ENCODE data around the gene COL4A2. TPM values are rescaled to one million over a fixed set of nuclear protein-coding genes. Genes with fewer than 3 reads are reported as not detected.

The COL4A2 gene
- total RNA-seq, 1 donor from 2014 or later = 60.9 TPM

DNA sequence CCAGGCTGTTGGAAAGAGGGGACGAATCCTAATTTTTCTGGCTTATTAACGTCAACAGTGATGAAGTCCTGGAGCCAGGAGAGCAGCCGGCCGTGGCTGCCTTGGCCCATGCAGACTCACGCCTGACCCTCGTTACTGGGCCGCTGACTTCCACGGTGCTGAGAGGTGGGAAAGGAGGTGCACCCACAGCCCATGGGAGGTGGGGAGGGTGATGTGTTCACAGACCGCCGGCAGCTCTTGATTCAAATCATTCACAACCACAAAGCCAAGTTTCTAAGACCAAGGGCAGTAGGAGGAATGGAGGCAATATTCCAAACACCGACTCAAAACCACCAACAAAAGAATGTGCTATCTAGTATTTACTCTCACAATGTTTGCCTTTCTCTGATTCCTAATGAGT, 24.3 kb downstream of the COL4A2 start:
- Mint-ChIP-seq H3K4me3 (ENCODE audit: unreplicated experiment) (no peak overlapping the region), H3K27me3 (ENCODE audit: unreplicated experiment) (peaks cover 2% of the 10 kb centered on the region), H3K9me3 (ENCODE audit: unreplicated experiment) (peaks cover 2% of the 10 kb centered on the region), H3K27ac (ENCODE audit: unreplicated experiment) (no peak overlapping the region), H3K36me3 (ENCODE audit: unreplicated experiment) (peaks cover 5% of the 10 kb centered on the region), H3K4me1 (ENCODE audit: low read depth, unreplicated experiment) (peaks cover 12% of the 10 kb centered on the region)
- no peak for DNase-seq
- TF ChIP-seq CTCF (IDR thresholded peaks at IDR 0.05; ENCODE audit: partially characterized antibody, unreplicated experiment) = no peak

GRCh38 chr13:110332750-110333149, 25.7 kb downstream of the COL4A2 start:
- Mint-ChIP-seq H3K27ac (ENCODE audit: unreplicated experiment) (no peak overlapping the region), H3K36me3 (ENCODE audit: unreplicated experiment) (peaks cover 5% of the 10 kb centered on the region), H3K9me3 (ENCODE audit: unreplicated experiment) (peaks cover 2% of the 10 kb centered on the region), H3K27me3 (ENCODE audit: unreplicated experiment) (no peaks in the 10 kb centered on the region), H3K4me1 (ENCODE audit: low read depth, unreplicated experiment) (no peaks in the 10 kb centered on the region), H3K4me3 (ENCODE audit: unreplicated experiment) (no peak overlapping the region)
- DNase-seq = no peak
- TF ChIP-seq CTCF (IDR thresholded peaks at IDR 0.05; ENCODE audit: partially characterized antibody, unreplicated experiment) = no peak

DNA sequence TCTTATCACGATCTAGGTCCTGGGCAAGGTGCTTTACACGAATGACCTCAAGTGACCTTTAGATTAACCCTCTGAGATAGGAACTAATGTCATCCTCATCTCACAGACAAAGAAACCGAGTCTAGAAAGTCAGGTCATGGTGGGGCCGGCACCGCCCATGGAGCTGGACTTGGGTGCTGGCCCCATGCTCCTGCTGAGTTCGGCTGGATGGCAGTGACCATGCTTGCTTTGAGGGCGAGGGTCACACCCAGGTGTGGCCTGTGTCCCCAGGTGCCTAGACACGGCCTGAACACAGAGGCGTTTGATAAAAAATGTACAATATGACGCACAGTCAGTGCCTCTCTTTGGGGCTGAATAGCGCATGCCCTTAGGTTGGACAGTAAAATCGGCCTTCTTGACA, 26.8 kb downstream of the COL4A2 start:
- Mint-ChIP-seq H3K4me3 (ENCODE audit: unreplicated experiment) (no peak overlapping the region), H3K36me3 (ENCODE audit: unreplicated experiment) (peaks cover 5% of the 10 kb centered on the region), H3K4me1 (ENCODE audit: low read depth, unreplicated experiment) (peaks cover 8% of the 10 kb centered on the region), H3K9me3 (ENCODE audit: unreplicated experiment) (peaks cover 2% of the 10 kb centered on the region), H3K27me3 (ENCODE audit: unreplicated experiment) (no peaks in the 10 kb centered on the region), H3K27ac (ENCODE audit: unreplicated experiment) (no peak overlapping the region)
- no peak for TF ChIP-seq CTCF (IDR thresholded peaks at IDR 0.05; ENCODE audit: partially characterized antibody, unreplicated experiment)
- no peak for DNase-seq

GRCh38 chr13:110334256-110334655, 27.2 kb downstream of the COL4A2 start:
- TF ChIP-seq CTCF (IDR thresholded peaks at IDR 0.05; ENCODE audit: partially characterized antibody, unreplicated experiment) = no peak
- Mint-ChIP-seq H3K9me3 (ENCODE audit: unreplicated experiment) (peaks cover 2% of the 10 kb centered on the region), H3K27ac (ENCODE audit: unreplicated experiment) (no peak overlapping the region), H3K4me1 (ENCODE audit: low read depth, unreplicated experiment) (peaks cover 10% of the 10 kb centered on the region), H3K27me3 (ENCODE audit: unreplicated experiment) (no peaks in the 10 kb centered on the region), H3K4me3 (ENCODE audit: unreplicated experiment) (no peak overlapping the region), H3K36me3 (ENCODE audit: unreplicated experiment) (peaks cover 5% of the 10 kb centered on the region)
- DNase-seq = no peak

DNA sequence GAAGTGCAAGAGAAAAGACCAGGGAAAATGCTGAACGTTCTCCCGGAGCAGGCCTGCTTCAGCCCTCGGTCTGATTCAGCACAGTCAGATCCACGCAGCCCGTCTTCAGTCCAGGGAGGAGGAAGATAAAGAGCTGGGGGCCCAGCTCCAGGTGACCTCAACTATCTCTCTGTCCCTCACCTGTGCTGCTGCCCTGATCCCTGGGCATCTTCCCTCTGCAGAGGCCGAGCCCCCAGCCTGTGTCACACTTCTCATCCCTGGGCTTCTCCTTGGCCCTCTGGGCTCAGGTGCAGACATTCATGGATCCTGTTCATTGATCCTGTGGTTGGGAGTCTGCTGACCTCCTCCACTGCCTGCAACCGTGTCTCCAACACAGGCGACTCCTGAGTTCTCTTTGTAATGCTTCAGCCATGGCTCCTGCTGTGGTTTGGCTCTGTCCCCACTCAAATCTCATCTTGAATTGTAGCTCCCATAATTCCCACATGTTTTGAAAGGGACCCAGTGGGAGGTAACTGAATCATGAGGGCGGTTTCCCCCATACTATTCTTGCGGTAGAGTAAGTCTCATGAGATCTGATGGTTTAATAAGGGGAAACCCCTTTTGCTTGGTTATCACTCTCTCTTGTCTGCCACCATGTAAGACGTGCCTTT, 27.9 kb downstream of the COL4A2 start:
- no peak overlapping the region for H3K27ac Mint-ChIP-seq (ENCODE audit: unreplicated experiment)
- peaks cover 2% of the 10 kb centered on the region for H3K9me3 Mint-ChIP-seq (ENCODE audit: unreplicated experiment)
- no peak overlapping the region for H3K4me3 Mint-ChIP-seq (ENCODE audit: unreplicated experiment)
- peaks cover 5% of the 10 kb centered on the region for H3K36me3 Mint-ChIP-seq (ENCODE audit: unreplicated experiment)
- DNase-seq = no peak
- H3K4me1 Mint-ChIP-seq (ENCODE audit: low read depth, unreplicated experiment) = peaks cover 10% of the 10 kb centered on the region
- H3K27me3 Mint-ChIP-seq (ENCODE audit: unreplicated experiment) = no peaks in the 10 kb centered on the region
- no peak for TF ChIP-seq CTCF (IDR thresholded peaks at IDR 0.05; ENCODE audit: partially characterized antibody, unreplicated experiment)
